ENCODE data around the gene FCER1G. TPM values are rescaled to one million over a fixed set of nuclear protein-coding genes. Genes with fewer than 3 reads are reported as not detected.

The FCER1G gene
- total and polyA plus RNA-seq, 9 of the 15 experiments (the other 6 are each of a cell fraction or from before 2014, with no cell fraction given) = 0.15 to 0.69 (median 0.31) TPM; not detected in 2

GRCh38 chr1:161235957-161236775 is 21.1 kb downstream of the FCER1G start (continued):
- no peak for TF ChIP-seq FOXO4 (CRISPR knock-in tag; IDR thresholded peaks at IDR 0.05)
- TF ChIP-seq ZBTB33 (CRISPR knock-in tag; IDR thresholded peaks at IDR 0.05) = no peak
- no peak for TF ChIP-seq VEZF1 (CRISPR knock-in tag; IDR thresholded peaks at IDR 0.05)
- no peak for TF ChIP-seq POLR2B (IDR thresholded peaks at IDR 0.05; ENCODE audit: low read depth, partially characterized antibody)
- no peak for TF ChIP-seq ELF2 (CRISPR knock-in tag; IDR thresholded peaks at IDR 0.05)
- peak; percentile 56 for TF ChIP-seq CREM (IDR thresholded peaks at IDR 0.05; ENCODE audit: low read depth)
- no peak for TF ChIP-seq HDGF (IDR thresholded peaks at IDR 0.05)
- TF ChIP-seq ZNF146 (CRISPR knock-in tag; IDR thresholded peaks at IDR 0.05; ENCODE audit: unreplicated experiment) = no peak
- TF ChIP-seq ZNF79 (CRISPR knock-in tag; IDR thresholded peaks at IDR 0.05; ENCODE audit: low read depth) = no peak
- peak; percentile 13 for TF ChIP-seq PRDM10 (IDR thresholded peaks at IDR 0.05; ENCODE audit: partially characterized antibody)
- TF ChIP-seq CREB3L1 (IDR thresholded peaks at IDR 0.05; ENCODE audit: borderline replicate concordance, low read depth) = no peak
- TF ChIP-seq ELK1 (CRISPR knock-in tag; IDR thresholded peaks at IDR 0.05) = no peak
- no peak for TF ChIP-seq TBL1XR1 (IDR thresholded peaks at IDR 0.05; ENCODE audit: low read length in 2 of 2)
- peak; percentile 60; the same call in 1 of the 2 replicates for TF ChIP-seq RFX1 (IDR thresholded peaks at IDR 0.05)
- TF ChIP-seq PYGO2 (tag; IDR thresholded peaks at IDR 0.05) = no peak
- TF ChIP-seq ATF7 (IDR thresholded peaks at IDR 0.05) = peak; percentile 65
